Amygdala (tissue), 56 donors: Measurements from ENCODE around the gene NPHS1.

Source experiments
- DNase-seq, 56 donors: peaks; one replicate each; lab custom pipeline; 2025; lab: John Stamatoyannopoulos, UW

NPHS1 gene

DNA sequence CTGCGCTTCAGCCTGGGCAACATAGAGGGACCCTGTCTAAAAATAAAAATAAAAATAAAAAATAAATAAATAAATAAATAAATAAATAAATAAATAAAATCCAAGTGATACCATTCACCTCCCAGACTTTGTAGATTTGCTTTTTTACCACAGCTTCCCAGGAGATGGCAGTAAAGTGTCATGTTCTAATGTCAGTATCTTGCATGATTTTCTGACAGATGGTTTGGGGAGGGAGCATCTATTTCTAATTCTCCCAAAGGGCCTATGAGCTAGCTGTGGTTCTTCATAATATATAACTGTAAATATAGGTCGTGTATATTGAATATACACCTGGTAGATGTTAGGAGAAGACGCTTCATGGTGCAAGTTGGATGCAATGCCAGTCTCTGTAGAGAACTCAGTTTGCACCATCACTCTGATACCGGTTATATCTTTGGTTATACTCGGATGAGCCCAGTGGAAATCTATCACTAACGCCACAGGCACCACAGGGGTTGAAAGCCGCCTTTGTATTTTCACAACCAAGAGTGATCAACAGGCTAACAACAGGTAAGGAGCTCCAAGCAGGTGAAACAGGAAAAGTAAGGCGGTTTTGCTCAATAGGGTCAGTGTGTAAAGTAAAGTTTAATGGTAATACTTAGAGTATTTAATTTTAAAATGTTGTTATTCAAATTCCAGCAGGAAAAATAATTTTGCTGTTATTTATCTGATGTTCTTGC lies 30.0 kb upstream of the NPHS1 start:
- DNase-seq: peak in 14 of 56 donors; percentile 6 to 80 (median 30)

DNA sequence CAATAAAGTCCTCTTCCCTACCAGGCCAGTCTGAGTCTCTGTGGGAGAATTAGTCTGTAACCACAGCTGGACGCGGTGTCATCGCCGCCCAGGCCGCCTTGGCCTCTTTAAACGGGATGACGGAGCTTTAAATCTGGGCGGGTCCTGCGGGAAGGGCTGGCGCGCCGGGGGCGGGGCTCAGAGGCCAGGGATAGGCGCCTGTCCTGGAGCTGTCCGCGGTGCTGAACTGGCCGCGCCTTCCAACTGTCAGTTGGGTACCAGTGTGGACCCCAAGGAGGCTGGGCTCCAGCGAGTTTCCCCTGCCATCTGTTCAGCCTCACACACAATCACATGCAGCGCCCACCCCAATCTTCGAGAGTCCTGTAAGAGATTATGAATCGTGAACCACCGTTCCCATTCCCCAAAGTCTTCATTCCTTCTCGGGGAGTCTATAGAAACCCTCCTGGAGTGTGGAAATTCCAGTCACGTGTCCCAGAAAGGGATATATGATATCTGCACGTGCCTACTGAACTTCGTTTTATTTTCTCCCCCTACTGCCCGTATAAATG lies 27.5 kb upstream of the NPHS1 start:
- DNase-seq: peak in 52 of 56 donors; percentile 13 to 87 (median 58)

DNA sequence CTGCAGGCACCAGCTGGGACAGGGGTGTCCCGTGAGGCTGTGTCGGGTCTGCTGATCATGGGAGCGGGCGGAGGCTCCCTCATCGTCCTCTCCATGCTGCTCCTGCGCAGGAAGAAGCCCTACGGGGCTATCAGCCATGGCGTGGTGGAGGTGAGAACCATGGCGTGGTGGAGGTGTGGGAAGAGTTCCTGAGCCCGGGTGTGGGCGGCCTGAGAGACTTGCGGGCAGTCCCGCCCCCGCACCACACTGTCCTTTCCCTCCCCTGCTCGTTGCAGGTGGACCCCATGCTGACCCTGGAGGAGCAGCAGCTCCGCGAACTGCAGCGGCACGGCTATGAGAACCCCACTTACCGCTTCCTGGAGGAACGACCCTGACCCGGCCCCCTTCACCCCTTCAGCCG lies 26.8 kb upstream of the NPHS1 start:
- DNase-seq: no peak

DNA sequence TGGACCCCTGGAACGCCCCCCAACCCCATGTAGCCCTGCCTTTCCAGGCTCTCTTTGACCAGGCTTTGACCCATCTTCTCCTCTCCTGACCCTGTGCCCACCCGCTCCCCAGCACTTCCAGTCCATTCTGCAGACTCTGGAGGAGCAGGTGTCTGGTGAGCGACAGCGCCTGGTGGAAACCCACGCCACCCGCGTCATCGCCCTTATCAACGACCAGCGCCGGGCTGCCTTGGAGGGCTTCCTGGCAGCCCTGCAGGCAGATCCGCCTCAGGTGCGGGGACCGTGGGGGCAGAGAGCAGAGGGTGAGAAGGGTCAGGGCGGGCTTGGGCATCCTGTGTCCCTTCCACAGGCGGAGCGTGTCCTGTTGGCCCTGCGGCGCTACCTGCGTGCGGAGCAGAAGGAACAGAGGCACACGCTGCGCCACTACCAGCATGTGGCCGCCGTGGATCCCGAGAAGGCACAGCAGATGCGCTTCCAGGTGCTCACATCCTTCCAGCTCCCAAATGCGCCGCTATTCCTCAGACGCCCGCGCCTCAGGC lies 22.2 kb upstream of the NPHS1 start:
- DNase-seq: no peak

DNA sequence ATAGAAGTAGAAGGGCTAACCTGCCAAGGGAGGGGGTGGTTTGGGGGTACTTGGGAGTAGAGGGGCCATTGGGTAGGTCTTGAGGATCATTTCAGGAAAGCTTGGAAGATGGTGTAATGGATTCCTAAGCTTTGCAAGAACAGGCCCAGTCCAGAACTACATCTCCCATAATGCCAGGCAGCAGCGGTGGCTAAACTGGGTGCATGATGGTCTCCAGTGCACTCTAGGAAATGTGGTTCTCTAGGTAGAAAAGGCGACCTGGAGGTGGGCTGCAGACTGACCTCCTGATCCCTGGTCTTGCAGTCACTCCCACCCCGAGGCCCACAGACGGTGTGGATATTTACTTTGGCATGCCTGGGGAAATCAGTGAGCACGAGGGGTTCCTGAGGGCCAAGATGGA lies 19.9 kb upstream of the NPHS1 start:
- no peak for DNase-seq

DNA sequence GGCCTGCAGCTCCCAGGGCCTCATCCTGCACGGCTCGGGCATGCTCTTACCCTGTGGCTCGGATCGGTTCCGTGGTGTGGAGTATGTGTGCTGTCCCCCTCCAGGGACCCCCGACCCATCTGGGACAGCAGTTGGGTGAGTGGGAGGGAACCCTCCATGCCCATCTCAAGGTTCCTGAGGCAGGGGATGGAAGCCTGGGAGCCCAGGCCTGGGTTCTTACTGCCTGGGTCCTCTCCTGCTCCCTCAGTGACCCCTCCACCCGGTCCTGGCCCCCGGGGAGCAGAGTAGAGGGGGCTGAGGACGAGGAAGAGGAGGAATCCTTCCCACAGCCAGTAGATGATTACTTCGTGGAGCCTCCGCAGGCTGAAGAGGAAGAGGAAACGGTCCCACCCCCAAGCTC lies 19.3 kb upstream of the NPHS1 start:
- no peak for DNase-seq

DNA sequence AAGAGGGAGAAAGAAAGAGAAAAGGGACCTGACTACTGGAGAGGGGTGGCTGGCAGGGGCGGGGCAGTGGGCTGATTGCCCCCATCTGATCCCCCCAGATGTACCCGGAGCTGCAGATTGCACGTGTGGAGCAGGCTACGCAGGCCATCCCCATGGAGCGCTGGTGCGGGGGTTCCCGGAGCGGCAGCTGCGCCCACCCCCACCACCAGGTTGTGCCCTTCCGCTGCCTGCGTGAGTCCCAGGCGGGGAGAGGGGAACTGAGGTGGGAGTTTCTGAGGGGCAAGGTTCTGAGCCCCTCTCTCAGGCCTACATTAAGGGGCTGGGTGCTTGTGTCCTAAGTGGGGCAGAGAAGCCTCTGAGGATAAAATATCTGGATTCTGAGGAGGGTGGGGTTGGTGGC lies 18.5 kb upstream of the NPHS1 start:
- DNase-seq: no peak

DNA sequence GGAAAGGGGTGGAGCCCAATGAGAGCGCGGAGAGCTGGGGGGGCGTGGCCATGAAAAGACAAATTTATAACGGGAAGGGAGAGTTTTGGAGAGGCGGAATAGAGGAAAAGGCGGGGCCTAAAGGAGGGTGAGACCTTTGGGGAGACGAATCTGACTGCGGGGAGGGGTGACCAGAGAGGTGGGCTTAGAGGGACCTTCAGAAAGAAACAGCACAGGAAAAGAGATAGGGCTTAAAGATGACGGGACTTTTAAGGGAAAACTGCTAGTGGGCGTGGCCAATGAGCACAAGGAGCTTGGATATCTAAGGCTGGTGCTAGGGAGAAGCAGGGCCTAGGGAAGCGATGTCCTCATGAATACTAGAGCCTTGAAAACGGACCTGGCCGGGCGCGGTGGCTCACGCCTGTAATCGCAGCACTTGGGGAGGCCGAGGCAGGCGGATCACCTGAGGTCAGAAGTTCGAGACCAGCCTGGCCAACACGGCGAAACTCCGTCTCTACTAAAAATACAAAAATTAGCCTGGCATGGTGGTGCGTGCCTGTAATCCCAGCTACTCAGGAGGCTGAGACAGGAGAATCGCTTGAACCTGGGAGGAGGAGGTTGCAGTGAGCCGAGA lies 17.9 kb upstream of the NPHS1 start:
- peak in 8 of 56 donors; percentile 31 to 63 (median 48) for DNase-seq

DNA sequence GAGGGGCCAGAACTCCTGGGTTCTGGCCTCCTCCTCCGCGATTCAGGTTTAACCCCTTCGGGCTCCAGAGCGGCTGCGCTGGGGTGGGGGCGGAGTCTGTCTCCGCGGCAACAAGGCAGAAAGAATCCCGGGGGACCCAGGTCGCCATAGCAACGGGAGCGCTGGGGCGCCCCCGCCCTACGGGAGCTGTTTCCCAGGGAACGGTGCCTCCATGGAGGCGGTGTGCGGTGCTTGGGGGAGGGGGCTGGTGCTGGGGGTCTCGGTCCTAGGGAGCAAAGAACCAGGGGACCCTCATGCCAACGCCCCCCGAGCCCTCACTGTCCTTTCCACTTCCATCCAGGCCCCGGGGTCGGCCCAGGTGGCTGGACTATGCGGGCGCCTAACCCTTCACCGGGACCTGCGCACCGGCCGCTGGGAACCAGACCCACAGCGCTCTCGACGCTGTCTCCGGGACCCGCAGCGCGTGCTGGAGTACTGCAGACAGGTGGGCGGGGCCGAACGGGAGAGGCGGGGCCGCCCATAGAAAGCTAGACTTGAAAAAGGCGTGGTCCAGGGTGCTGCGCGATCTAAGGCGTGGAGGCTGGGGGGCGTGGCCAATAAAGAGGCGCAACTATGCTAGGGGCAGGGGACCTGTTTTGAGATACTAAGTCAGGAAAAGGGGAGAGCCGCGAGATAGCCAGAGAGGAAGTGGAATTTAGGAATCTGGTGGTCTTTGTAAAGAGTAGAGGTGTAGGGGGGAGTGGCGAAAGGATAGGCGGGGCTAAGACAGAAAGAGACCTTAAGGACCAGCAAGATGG lies 17.2 kb upstream of the NPHS1 start:
- peak in 55 of 56 donors; percentile 35 to 89 (median 76) for DNase-seq

DNA sequence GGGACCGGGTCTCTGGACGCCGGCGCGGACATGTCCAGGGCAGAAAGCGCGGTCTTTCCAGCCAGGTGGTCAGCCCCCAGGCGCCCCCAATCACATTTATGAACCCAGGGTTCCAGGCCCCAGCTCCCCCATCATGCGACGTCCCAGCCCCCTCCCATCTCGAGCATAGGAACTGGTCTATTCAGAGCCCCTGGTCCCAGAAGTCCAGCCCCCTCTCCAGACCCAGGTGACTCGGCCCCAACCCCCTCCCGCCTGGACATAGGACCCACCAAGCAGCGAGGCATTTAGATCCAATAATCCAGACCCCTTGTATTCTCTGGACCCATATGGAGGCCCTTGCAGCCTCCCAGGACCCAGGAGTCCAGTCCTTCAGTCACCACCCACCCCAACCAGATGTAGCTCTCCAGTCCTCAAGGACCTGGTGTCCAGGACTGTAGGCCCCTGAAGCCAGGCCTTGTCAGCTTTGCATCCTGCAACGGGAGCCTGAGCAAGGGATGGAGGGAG lies 16.6 kb upstream of the NPHS1 start:
- peak in 1 of 56 donors; percentile 35 for DNase-seq

DNA sequence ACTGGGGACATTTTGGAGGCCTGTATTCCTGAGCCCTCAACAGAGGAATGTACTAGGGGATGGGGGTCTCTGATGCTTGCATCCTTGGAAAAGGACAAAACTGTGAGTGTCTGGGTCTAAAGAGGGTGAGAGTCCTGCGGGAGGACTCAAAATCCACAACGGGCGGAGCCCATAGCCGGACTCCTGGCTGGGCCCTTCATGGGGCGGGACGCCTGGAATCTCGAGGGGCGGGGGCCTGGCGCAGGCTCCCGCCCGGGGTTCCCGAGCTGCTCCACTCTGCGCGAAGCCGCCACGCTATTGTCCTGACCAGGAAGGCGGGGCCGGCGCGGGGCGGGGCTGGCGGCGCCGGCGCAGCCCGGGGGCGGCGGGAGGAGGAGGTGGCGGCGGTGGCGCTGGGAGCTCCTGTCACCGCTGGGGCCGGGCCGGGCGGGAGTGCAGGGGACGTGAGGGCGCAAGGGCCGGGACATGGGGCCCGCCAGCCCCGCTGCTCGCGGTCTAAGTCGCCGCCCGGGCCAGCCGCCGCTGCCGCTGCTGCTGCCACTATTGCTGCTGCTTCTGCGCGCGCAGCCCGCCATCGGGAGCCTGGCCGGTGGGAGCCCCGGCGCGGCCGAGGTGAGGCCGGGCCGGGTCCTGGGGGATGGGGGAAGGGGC lies 16.0 kb upstream of the NPHS1 start, which contains the start of gene APLP1:
Gene APLP1 (plus strand): TSS at position 403 of the 651 bp plus-strand sequence. CDS start 63 bp downstream, at position 466.
- peak; percentile 22 to 94 (median 82) for DNase-seq

DNA sequence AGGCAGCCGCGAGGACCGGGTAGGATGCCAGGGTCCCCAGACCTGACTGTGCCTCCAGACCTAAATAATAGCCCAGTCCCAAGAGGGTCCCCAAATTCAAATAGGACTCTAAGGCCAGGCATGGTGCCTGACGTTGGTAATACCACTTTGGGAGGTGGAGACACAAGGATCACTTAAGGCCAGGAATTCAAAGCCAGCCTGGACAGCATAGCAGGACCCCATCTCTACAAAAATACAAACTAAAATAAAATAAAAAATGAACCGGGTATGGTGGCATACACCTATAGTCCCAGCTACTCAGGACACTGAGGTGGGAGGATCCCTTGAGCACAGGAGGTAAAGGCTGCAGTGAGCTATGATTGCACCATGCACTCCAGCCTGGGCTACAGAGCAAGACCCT lies 10.7 kb upstream of the NPHS1 start:
- no peak for DNase-seq

DNA sequence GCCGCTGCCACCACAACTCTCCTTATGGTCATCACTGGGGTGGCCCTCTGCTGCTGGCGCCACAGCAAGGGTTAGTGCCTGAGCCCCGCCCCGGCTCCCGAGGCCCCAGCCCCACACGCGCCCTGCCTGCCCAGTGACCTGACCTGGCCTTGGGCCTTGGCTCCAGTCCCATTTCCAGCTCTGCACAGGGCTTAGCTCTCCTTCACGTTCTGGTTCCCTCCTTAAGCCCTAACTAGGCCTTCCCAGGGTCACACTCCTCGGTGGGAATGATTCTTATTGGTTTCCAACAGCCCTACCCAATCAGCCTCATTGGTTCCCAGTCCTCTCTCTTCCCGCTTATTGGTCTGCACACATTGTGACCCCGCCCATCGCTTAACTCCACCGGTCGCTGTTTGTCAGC lies 10.2 kb upstream of the NPHS1 start:
- DNase-seq: no peak

DNA sequence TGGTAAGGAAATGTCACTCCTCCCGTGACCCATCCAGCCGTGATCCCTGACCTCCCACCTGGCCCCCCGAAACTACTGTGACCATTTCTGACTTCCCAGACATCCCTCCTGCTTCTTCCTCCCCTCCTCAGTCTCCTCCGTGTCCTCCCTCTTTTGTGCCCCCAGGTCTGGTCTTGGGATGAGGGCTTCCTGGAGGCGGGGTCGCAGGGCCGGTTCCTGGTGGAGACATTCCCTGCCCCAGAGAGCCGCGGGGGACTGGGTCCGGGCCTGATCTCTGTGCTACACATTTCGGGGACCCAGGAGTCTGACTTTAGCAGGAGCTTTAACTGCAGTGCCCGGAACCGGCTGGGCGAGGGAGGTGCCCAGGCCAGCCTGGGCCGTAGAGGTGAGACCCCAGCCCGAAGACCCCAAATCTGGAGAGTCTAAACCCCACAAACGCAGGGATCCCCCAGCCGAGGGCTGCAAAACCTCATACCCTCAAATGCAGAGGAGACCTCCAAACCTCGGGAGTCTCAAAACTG lies 9.4 kb upstream of the NPHS1 start:
- DNase-seq: no peak

DNA sequence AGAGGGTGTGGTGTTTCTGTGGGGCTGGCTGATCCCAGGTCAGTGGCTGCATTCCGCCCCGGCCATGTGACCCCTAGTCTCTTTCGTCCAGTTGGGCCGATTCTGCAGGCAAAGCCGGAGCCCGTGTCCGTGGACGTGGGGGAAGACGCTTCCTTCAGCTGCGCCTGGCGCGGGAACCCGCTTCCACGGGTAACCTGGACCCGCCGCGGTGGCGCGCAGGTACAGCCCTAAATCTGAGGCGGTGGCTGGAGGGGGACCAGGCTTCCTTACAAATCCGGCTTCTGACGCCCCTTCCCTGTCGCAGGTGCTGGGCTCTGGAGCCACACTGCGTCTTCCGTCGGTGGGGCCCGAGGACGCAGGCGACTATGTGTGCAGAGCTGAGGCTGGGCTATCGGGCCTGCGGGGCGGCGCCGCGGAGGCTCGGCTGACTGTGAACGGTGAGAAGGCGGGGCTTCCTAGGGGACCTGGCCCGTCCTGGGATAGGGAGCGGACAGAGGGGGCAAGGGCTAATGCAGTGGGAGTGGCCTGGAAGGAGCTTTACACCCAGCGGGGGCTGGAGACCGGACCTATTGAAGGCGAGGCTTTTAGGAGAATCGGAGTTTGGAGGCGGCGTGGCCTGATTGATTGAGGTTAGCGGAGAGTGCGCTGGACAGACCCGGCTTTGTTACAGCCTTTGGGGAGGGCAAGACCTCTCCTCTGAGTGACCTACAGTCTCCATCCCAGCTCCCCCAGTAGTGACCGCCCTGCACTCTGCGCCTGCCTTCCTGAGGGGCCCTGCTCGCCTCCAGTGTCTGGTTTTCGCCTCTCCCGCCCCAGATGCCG lies 8.7 kb upstream of the NPHS1 start:
- DNase-seq: no peak

DNA sequence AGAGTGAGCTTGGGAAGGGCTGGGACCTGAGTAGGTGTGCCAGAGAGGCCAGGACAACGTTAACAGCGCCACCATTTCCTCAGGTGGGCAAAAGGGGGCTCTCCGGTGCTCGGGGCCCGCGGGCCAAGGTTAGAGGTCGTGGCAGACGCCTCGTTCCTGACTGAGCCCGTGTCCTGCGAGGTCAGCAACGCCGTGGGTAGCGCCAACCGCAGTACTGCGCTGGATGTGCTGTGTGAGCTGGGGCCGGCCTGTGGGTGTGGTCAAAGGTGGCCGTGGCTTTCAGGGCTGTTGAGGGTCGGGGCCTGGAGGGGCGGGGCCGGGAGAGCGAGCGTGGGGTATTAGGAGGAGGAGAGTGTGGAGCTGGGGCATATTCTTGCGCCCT lies 8.1 kb upstream of the NPHS1 start:
- no peak for DNase-seq

DNA sequence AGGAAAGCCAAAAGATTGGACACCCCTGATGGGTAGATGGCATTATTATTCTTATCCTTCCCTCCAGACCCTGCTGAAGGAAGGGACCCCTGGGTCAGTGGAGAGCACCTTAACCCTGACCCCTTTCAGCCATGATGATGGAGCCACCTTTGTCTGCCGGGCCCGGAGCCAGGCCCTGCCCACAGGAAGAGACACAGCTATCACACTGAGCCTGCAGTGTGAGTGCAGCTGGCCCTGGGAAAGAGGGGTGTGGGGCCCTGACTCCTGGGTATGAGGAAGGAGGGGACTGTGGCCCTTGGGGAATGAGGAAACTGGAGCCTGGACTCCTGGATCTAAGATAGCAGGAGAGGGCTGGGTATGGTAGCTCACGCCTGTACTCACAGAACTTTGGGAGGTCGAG lies 7.1 kb upstream of the NPHS1 start:
- no peak for DNase-seq

DNA sequence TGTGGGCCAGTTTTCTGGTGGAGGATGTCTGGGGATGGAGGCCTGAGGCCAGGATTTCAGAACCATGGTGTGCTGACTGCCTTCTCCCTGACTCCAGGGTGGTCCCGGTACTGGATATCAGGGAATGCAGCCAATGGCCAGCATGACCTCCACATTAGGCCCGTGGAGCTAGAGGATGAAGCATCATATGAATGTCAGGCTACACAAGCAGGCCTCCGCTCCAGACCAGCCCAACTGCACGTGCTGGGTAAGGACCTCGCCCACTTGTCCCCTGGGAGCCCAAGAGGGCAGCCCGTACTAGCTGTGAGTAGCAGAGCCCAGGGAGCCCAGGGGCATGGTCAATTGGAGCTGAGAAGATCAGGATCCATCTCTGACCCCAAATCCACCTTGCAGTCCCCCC lies 6.0 kb upstream of the NPHS1 start:
- no peak for DNase-seq

DNA sequence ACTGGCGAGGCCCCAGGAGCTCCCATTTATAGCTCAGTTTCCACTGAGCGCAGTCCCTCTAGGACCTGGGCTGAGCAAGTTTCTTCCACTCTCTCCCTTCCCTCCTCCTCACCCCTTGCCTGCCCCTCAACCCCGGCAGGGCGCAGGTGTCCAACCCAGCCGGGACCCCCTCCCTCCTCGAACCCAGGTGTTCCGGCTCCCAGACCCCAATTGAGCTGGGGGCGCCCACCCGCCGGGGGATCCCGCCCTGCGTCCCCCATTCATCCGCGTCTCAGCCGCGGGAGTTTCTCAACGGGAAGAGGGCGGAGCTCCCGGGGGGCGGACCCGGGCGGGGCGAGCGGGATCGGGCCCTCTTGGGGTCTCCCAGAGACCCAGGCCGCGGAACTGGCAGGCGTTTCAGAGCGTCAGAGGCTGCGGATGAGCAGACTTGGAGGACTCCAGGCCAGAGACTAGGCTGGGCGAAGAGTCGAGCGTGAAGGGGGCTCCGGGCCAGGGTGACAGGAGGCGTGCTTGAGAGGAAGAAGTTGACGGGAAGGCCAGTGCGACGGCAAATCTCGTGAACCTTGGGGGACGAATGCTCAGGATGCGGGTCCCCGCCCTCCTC lies 4.3 kb upstream of the NPHS1 start, which contains the start of gene KIRREL2:
Gene KIRREL2 (plus strand): TSS at position 366 of the 604 bp plus-strand sequence. CDS start 209 bp downstream, at position 575.
- peak in 6 of 56 donors; percentile 14 to 35 (median 22) for DNase-seq
